Kidney (tissue), 14 donors: Measurements from ENCODE around the gene CLDN20. TPM values are rescaled to one million over a fixed set of nuclear protein-coding genes. Genes with fewer than 3 reads are reported as not detected.

Experiments used
- DNase-seq, 5 donors: peaks; one replicate each; pipeline ENCODE4 v3.0.0-alpha.2; 2013 to 2020
- FAIRE-seq: peaks from 2 replicates; lab custom pipeline; 2012; peaks lifted over from hg19 to GRCh38; lab: Jason Lieb, UNC
- H3K27ac ChIP-seq, 2 donors: one replicate each; pipeline ENCODE4 v1.7.0; 2013; ENCODE audit warnings: low read depth in 2 of 2, low read length in 2 of 2, inconsistent platforms in 1 of 2
- H3K27me3 ChIP-seq: one replicate; pipeline ENCODE4 v1.7.1; 2013; ENCODE audit warnings: low read length, inconsistent platforms; ENCODE audit not compliant: control insufficient read depth, insufficient read depth
- H3K36me3 ChIP-seq, 3 donors: one replicate each; pipeline versions ENCODE4 v1.7.0 to v1.7.1; 2013; ENCODE audit warnings: low read length in 3 of 3, control low read depth in 1 of 3, inconsistent platforms in 1 of 3; ENCODE audit not compliant: insufficient read depth in 3 of 3, control insufficient read depth in 2 of 3
- H3K4me1 ChIP-seq, 3 donors: one replicate each; pipeline versions ENCODE4 v1.7.0 to v1.7.1; 2013; ENCODE audit warnings: low read length in 3 of 3, inconsistent platforms in 1 of 3, low read depth in 1 of 3; ENCODE audit not compliant: control insufficient read depth in 2 of 3, insufficient read depth in 2 of 3
- H3K4me3 ChIP-seq, 3 donors: one replicate each; pipeline versions ENCODE4 v1.7.0 to v1.8.1; 2013; ENCODE audit warnings: low read length in 3 of 3, control low read depth in 1 of 3, inconsistent platforms in 1 of 3
- H3K9ac ChIP-seq, 3 donors: one replicate each; pipeline versions ENCODE4 v1.7.0 to v1.7.1; 2013; ENCODE audit warnings: low read length in 3 of 3, control low read depth in 1 of 3, inconsistent platforms in 1 of 3
- H3K9me3 ChIP-seq, 3 donors: one replicate each; pipeline versions ENCODE4 v1.7.0 to v1.7.1; 2013; ENCODE audit warnings: low read length in 3 of 3, control low read depth in 1 of 3, inconsistent platforms in 1 of 3; ENCODE audit not compliant: control insufficient read depth in 2 of 3, insufficient read depth in 1 of 3
- intact Hi-C: fragments of 100-400 bp; cut with DNase I; formaldehyde crosslinking; loops from one replicate; pipeline ENCODE4 v1.11.1; 2022
- polyA plus RNA-seq: library from polyadenylated mRNA; stranded (reverse); fragments of 350-450 nt; fragmentation: Illumina TruSeq; extraction: RNeasy Lipid Tissue Mini Kit (QIAGEN cat#74804); gene quantifications from one replicate; pipeline ENCODE4 v1.2.3, GENCODE V29; 2014; ENCODE audit warnings: low read depth, low replicate concordance; ENCODE audit not compliant: insufficient read depth
- total RNA-seq: library from RNA; stranded (reverse); fragmentation: NEBNext Ultra II Directional; extraction: Animal tissue kit (Norgen Biotek cat#: 25700); gene quantifications from one replicate; pipeline ENCODE4 v1.2.1, GENCODE V29; 2021
- TF ChIP-seq, protein P1 (sequence below): IDR thresholded peaks from 3 replicates; pipeline ENCODE4 v1.5.1; 2012; ENCODE audit warnings: mild to moderate bottlenecking, moderate library complexity, borderline replicate concordance; ENCODE audit not compliant: insufficient read depth; ENCODE audit errors: extremely low read depth
- donor health status: control.
- donor health status: control.
- donor health status: control.
- donor health status: control.
- donor health status: control.
- donor health status: DM: yes; HTN: yes; CAD: no.
- donor health status: Normal renal cell carcinoma (clear cell type).

The CLDN20 gene
- total and polyA plus RNA-seq, 2 donors from 2014 or later, result 0.77 TPM; not detected in 1

GRCh38 chr6:155257796-155258195 lies 6.0 kb upstream of the CLDN20 start:
- TF ChIP-seq, protein P1, sequence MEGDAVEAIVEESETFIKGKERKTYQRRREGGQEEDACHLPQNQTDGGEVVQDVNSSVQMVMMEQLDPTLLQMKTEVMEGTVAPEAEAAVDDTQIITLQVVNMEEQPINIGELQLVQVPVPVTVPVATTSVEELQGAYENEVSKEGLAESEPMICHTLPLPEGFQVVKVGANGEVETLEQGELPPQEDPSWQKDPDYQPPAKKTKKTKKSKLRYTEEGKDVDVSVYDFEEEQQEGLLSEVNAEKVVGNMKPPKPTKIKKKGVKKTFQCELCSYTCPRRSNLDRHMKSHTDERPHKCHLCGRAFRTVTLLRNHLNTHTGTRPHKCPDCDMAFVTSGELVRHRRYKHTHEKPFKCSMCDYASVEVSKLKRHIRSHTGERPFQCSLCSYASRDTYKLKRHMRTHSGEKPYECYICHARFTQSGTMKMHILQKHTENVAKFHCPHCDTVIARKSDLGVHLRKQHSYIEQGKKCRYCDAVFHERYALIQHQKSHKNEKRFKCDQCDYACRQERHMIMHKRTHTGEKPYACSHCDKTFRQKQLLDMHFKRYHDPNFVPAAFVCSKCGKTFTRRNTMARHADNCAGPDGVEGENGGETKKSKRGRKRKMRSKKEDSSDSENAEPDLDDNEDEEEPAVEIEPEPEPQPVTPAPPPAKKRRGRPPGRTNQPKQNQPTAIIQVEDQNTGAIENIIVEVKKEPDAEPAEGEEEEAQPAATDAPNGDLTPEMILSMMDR, result no peak
- Histone ChIP-seq H3K27ac (no peak overlapping the region), H3K4me1 (no peaks in the 10 kb centered on the region), H3K9ac (no peak overlapping the region), H3K27me3 (no peaks in the 10 kb centered on the region), H3K9me3 (no peaks in the 10 kb centered on the region), H3K36me3 (peaks cover 3 to 26% (median 14%) of the 10 kb centered on the region in 3 donors), H3K4me3 (no peak overlapping the region)
- no peak for DNase-seq
- intact Hi-C loops, result no loop called here
- FAIRE-seq, result no peak

GRCh38 chr6:155259204-155259603 lies 4.6 kb upstream of the CLDN20 start:
- no peak for FAIRE-seq
- Histone ChIP-seq H3K36me3 (peaks cover 3 to 21% (median 14%) of the 10 kb centered on the region in 3 donors), H3K27ac (no peak overlapping the region), H3K9me3 (no peaks in the 10 kb centered on the region), H3K4me1 (no peaks in the 10 kb centered on the region), H3K9ac (no peak overlapping the region), H3K4me3 (no peak overlapping the region), H3K27me3 (no peaks in the 10 kb centered on the region)
- TF ChIP-seq, protein P1, result no peak
- DNase-seq, result no peak
- intact Hi-C loops, result no loop called here

GRCh38 chr6:155259897-155260296 lies 3.9 kb upstream of the CLDN20 start:
- TF ChIP-seq, protein P1, result no peak
- Histone ChIP-seq H3K9ac (no peak overlapping the region), H3K9me3 (no peaks in the 10 kb centered on the region), H3K27me3 (no peaks in the 10 kb centered on the region), H3K4me3 (no peak overlapping the region), H3K4me1 (no peaks in the 10 kb centered on the region), H3K27ac (no peak overlapping the region), H3K36me3 (peaks cover 3 to 21% (median 14%) of the 10 kb centered on the region in 3 donors)
- FAIRE-seq (no peak), DNase-seq (no peak)
- intact Hi-C loops, result no loop called here

DNA sequence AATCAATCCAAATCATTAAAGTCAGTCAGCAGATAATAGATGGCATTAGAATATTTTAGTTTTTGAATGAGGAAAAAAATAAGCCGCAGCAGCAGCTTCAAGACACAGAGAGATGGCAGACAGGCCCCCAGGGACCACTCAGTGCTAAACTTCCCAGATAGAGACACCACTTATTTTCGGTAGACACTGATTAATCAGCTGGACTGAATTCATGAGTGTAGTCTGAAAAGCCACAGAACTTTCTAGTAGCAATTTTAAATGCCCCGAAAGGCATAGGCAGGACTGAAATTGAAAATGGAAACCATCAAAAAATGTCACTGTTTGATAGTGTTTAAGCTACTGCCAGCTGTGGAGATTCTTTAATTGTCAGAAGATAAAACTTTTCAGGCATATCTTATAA lies 3.1 kb upstream of the CLDN20 start:
- H3K4me1 ChIP-seq, result no peaks in the 10 kb centered on the region
- FAIRE-seq (no peak), DNase-seq (no peak)
- TF ChIP-seq, protein P1, result no peak
- H3K9me3 ChIP-seq, result no peaks in the 10 kb centered on the region
- H3K36me3 ChIP-seq, result peaks cover 3 to 21% (median 14%) of the 10 kb centered on the region in 3 donors
- no peaks in the 10 kb centered on the region for H3K27me3 ChIP-seq
- no peak overlapping the region for H3K9ac ChIP-seq
- H3K4me3 ChIP-seq, result no peak overlapping the region
- no peak overlapping the region for H3K27ac ChIP-seq
- intact Hi-C loops, result no loop called here
